ENCODE data around the gene GYPC. TPM values are rescaled to one million over a fixed set of nuclear protein-coding genes. Genes with fewer than 3 reads are reported as not detected.
"Not testable (repeated sequence)": the region's sequence is repeated elsewhere in the genome, so short reads cannot be mapped to it uniquely, and the experiment has no call there.

Gene GYPC
- total and polyA plus RNA-seq, 4 donors: 79.5 to 173 (median 104) TPM

GRCh38 chr2:126692934-126693592 is 37.1 kb downstream of the GYPC start:
- H3K9me3 ChIP-seq (ENCODE audit: control insufficient read depth, low read length); ATAC-seq (ENCODE audit: low FRiP score); H3K4me3 ChIP-seq (ENCODE audit: low read length in 2 of 2); H3K4me1 ChIP-seq (ENCODE audit: control insufficient read depth in 1 of 2, insufficient read depth in 2 of 2, low read length in 2 of 2); H3K27ac ChIP-seq (ENCODE audit: low read depth in 1 of 2, low read length in 2 of 2); H3K27me3 ChIP-seq (ENCODE audit: control insufficient read depth in 1 of 2, insufficient read depth in 2 of 2, low read length in 1 of 2); intact Hi-C loops (cut with DNase I); DNase-seq: not testable (repeated sequence)
- peaks cover 7 to 13% of the 10 kb centered on the region in 2 donors for H3K36me3 ChIP-seq (ENCODE audit: control insufficient read depth in 1 of 2, insufficient read depth in 2 of 2, low read length in 1 of 2)
- whole genome bisulfite sequencing, 2 donors: 90 to 94% methylated on average over 3 of the region's 3 CpGs

DNA sequence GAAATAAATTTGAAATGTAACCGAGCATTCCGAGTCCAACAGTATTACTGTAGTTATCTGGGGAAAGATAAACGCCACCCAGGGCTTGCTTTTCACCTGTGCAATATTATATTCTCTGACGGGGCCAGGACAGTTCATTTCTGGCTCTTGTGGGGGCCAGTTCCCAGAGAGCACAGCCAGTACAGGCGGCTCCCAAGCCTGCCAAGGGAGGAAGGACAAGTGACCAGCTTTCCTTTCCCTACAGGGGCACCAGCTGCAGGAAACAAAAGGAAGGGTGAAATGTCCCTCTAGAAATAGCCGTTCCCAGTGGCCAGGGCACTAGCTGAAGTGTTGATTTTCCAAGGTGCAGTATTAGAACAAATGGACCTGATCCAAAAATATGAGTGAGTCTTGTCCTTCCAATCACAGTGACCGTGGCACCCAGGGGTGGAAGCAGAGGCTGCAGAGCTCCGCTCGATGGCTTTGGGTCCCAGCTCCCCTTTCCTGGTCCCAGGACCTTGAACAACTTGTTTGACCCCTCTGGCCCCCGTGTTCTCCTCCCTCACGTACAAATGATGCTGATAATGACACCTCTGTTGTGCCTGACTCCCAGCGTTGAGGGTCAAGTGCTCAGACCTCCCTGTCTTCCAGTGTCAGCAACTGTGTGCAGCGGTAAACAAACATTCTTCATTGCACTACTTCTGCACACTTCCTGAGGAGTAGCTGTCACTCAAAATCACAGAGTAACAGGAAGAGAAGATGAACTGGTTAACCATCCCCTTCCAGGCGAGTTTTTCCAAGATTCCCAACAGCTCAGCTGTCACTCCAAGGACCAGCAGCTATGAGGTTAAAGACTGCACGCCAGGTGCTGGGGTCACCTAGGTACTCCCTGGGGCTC is 40.9 kb downstream of the GYPC start:
- DNase-seq: no peak
- Histone ChIP-seq H3K4me3 (ENCODE audit: low read length in 2 of 2) (no peak overlapping the region), H3K36me3 (ENCODE audit: control insufficient read depth in 1 of 2, insufficient read depth in 2 of 2, low read length in 1 of 2) (peaks cover 3 to 13% of the 10 kb centered on the region in 2 donors), H3K27ac (ENCODE audit: low read depth in 1 of 2, low read length in 2 of 2) (no peak overlapping the region), H3K27me3 (ENCODE audit: control insufficient read depth in 1 of 2, insufficient read depth in 2 of 2, low read length in 1 of 2) (no peaks in the 10 kb centered on the region), H3K4me1 (ENCODE audit: control insufficient read depth in 1 of 2, insufficient read depth in 2 of 2, low read length in 2 of 2) (no peaks in the 10 kb centered on the region), H3K9me3 (ENCODE audit: control insufficient read depth, low read length) (no peaks in the 10 kb centered on the region)
- no peak for ATAC-seq (ENCODE audit: low FRiP score)
- intact Hi-C loops (cut with DNase I): no loop called here
- 83 to 88% methylated on average over 15 of the region's 15 CpGs for WGBS, 2 donors

DNA sequence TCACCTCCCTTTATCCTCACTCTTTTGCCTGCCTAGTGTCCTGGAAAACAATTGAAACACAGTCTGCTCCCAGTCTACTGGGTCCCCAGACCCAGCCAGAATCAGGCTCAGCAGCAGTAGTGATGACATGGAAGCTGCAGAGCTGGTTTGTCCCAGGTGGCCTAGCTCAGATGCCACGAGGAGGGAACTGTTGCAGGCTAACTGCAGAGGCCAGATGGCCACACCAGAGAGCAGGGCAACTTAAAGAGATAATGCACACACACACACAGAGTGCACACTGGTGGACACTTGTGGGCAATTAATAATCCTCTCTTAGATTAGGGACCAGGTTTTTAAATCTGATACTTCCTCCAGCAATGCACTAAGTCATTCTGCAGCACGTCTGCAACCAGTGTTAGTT is 42.4 kb downstream of the GYPC start:
- ATAC-seq (ENCODE audit: low FRiP score) (no peak), DNase-seq (no peak)
- H3K27ac ChIP-seq (ENCODE audit: low read depth in 1 of 2, low read length in 2 of 2): no peak overlapping the region
- intact Hi-C loops (cut with DNase I): no loop called here
- no peaks in the 10 kb centered on the region for H3K4me1 ChIP-seq (ENCODE audit: control insufficient read depth in 1 of 2, insufficient read depth in 2 of 2, low read length in 2 of 2)
- H3K36me3 ChIP-seq (ENCODE audit: control insufficient read depth in 1 of 2, insufficient read depth in 2 of 2, low read length in 1 of 2): peaks cover 3 to 13% of the 10 kb centered on the region in 2 donors
- no peaks in the 10 kb centered on the region for H3K27me3 ChIP-seq (ENCODE audit: control insufficient read depth in 1 of 2, insufficient read depth in 2 of 2, low read length in 1 of 2)
- 63 to 68% methylated on average over 2 of the region's 2 CpGs for WGBS, 2 donors
- H3K4me3 ChIP-seq (ENCODE audit: low read length in 2 of 2): no peak overlapping the region
- no peaks in the 10 kb centered on the region for H3K9me3 ChIP-seq (ENCODE audit: control insufficient read depth, low read length)

DNA sequence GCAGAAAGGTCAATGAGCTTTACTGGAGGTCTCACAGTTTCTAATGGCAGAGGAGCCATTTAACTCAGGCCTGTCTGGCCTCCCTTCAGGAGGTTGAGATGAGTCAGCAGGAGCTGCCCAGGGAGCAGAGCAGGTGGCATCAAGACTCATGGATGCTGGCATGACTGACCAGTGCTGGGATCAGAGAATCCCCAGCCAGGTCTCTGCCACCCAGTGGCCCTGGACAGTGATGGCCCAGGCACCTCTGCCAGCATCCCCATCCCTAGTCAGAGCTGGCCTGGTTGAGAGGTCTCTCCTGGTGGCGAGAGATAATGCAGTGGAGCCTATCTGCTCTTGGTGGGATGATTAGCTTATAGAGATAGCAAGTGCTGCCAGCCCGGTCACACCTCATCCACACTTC is 43.1 kb downstream of the GYPC start:
- Histone ChIP-seq H3K4me3 (ENCODE audit: low read length in 2 of 2) (no peak overlapping the region), H3K4me1 (ENCODE audit: control insufficient read depth in 1 of 2, insufficient read depth in 2 of 2, low read length in 2 of 2) (no peaks in the 10 kb centered on the region), H3K27ac (ENCODE audit: low read depth in 1 of 2, low read length in 2 of 2) (no peak overlapping the region), H3K36me3 (ENCODE audit: control insufficient read depth in 1 of 2, insufficient read depth in 2 of 2, low read length in 1 of 2) (peaks cover 3 to 10% of the 10 kb centered on the region in 2 donors), H3K27me3 (ENCODE audit: control insufficient read depth in 1 of 2, insufficient read depth in 2 of 2, low read length in 1 of 2) (no peaks in the 10 kb centered on the region), H3K9me3 (ENCODE audit: control insufficient read depth, low read length) (no peaks in the 10 kb centered on the region)
- 97 to 98% methylated on average over 2 of the region's 2 CpGs for WGBS, 2 donors
- no peak for DNase-seq
- intact Hi-C loops (cut with DNase I): no loop called here
- no peak for ATAC-seq (ENCODE audit: low FRiP score)

DNA sequence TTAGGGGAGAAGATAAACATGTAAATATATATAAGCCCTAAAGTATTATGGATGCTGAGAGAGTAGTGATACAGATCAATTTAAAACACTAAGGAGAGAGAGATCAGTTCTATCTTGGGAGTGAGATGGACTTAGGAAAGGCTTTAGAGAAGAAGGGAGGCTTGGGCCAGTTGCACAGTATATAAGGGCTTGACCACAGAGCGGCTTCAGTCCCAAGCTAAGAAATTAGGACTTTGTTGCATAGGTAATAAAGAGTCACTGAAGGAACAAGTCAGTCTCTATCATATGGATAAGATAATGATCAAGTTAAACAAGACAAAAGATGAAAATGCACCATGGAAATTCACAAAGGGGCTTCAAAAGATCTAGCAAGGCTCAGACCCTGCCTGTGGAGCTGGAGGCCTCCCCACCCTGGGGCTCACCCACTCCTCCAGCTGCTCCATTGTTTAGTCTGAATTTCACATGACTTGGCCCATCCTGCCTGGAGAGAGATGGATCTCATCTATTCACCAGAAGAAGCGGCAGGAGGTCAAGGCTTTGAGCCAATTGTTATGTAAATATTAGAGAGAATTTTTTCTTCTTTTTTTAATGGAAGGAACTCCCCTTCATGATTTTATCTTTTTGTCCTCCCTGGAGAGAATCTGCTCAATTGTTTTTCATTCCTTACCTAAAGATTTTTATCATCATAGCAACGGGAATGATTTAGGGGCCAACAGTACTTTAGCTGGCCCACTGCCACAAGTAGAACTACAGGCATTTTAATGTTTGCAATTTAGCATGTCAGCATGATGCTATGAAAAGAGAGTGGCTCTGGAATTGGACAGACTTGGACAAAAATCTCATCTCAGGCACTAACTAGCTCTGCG is 44.0 kb downstream of the GYPC start:
- DNase-seq: no peak
- 69 to 74% methylated on average over 4 of the region's 4 CpGs for WGBS, 2 donors
- no peaks in the 10 kb centered on the region for H3K27me3 ChIP-seq (ENCODE audit: control insufficient read depth in 1 of 2, insufficient read depth in 2 of 2, low read length in 1 of 2)
- peaks cover 3 to 7% of the 10 kb centered on the region in 2 donors for H3K36me3 ChIP-seq (ENCODE audit: control insufficient read depth in 1 of 2, insufficient read depth in 2 of 2, low read length in 1 of 2)
- H3K9me3 ChIP-seq (ENCODE audit: control insufficient read depth, low read length): no peaks in the 10 kb centered on the region
- H3K27ac ChIP-seq (ENCODE audit: low read depth in 1 of 2, low read length in 2 of 2): no peak overlapping the region
- no peaks in the 10 kb centered on the region for H3K4me1 ChIP-seq (ENCODE audit: control insufficient read depth in 1 of 2, insufficient read depth in 2 of 2, low read length in 2 of 2)
- intact Hi-C loops (cut with DNase I): no loop called here
- H3K4me3 ChIP-seq (ENCODE audit: low read length in 2 of 2): no peak overlapping the region
- ATAC-seq (ENCODE audit: low FRiP score): no peak

GRCh38 chr2:126700677-126701076 is 44.7 kb downstream of the GYPC start:
- H3K27me3 ChIP-seq (ENCODE audit: control insufficient read depth in 1 of 2, insufficient read depth in 2 of 2, low read length in 1 of 2): no peaks in the 10 kb centered on the region
- no peaks in the 10 kb centered on the region for H3K9me3 ChIP-seq (ENCODE audit: control insufficient read depth, low read length)
- no peaks in the 10 kb centered on the region for H3K4me1 ChIP-seq (ENCODE audit: control insufficient read depth in 1 of 2, insufficient read depth in 2 of 2, low read length in 2 of 2)
- no peak overlapping the region for H3K27ac ChIP-seq (ENCODE audit: low read depth in 1 of 2, low read length in 2 of 2)
- H3K36me3 ChIP-seq (ENCODE audit: control insufficient read depth in 1 of 2, insufficient read depth in 2 of 2, low read length in 1 of 2): peaks cover 3 to 6% of the 10 kb centered on the region in 2 donors
- intact Hi-C loops (cut with DNase I): no loop called here
- H3K4me3 ChIP-seq (ENCODE audit: low read length in 2 of 2): no peak overlapping the region
- ATAC-seq (ENCODE audit: low FRiP score): no peak
- DNase-seq: no peak
- WGBS, 2 donors: 44 to 45% methylated on average over 2 of the region's 2 CpGs

GRCh38 chr2:126703311-126703710 is 47.4 kb downstream of the GYPC start:
- no peaks in the 10 kb centered on the region for H3K9me3 ChIP-seq (ENCODE audit: control insufficient read depth, low read length)
- intact Hi-C loops (cut with DNase I): no loop called here
- H3K4me3 ChIP-seq (ENCODE audit: low read length in 2 of 2): no peak overlapping the region
- 95 to 96% methylated on average over 7 of the region's 7 CpGs for WGBS, 2 donors
- H3K36me3 ChIP-seq (ENCODE audit: control insufficient read depth in 1 of 2, insufficient read depth in 2 of 2, low read length in 1 of 2): no peaks in the 10 kb centered on the region
- ATAC-seq (ENCODE audit: low FRiP score) (no peak), DNase-seq (no peak)
- no peak overlapping the region for H3K27ac ChIP-seq (ENCODE audit: low read depth in 1 of 2, low read length in 2 of 2)
- no peaks in the 10 kb centered on the region for H3K27me3 ChIP-seq (ENCODE audit: control insufficient read depth in 1 of 2, insufficient read depth in 2 of 2, low read length in 1 of 2)
- no peaks in the 10 kb centered on the region for H3K4me1 ChIP-seq (ENCODE audit: control insufficient read depth in 1 of 2, insufficient read depth in 2 of 2, low read length in 2 of 2)

DNA sequence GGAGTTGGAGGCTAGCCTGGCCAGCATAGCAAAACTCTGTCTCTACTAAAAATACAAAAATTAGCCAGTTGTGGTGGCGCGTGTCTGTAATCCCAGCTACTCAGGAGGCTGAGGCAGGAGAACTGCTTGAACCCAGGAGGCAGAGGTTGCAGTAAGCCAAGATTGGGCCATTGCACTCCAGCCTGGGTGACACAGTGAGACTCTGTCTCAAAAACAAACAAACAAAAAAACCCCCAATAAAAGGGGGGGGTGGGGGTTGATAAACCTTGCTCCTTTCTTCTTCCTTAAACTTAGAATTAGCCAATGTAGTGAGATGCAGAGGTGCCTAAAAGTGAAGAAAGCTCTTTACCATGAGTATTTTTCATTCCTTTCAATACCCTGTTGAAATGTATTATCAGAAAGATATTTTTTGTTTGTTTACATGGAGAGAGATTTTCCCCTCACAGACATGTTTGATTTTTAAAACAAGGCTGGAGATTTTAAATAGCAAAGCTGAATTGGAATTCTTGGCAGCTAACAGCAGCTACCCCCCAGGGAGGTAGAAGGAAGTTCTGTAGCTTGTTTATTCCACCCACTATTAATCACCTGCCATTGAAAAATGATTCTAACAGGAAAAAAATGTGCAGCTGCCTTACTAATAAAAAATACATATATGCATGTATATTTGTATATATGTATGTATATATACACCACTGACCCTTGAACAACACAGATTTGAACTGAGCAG is 48.6 kb downstream of the GYPC start:
- no peak overlapping the region for H3K27ac ChIP-seq (ENCODE audit: low read depth in 1 of 2, low read length in 2 of 2)
- no peaks in the 10 kb centered on the region for H3K27me3 ChIP-seq (ENCODE audit: control insufficient read depth in 1 of 2, insufficient read depth in 2 of 2, low read length in 1 of 2)
- no peaks in the 10 kb centered on the region for H3K4me1 ChIP-seq (ENCODE audit: control insufficient read depth in 1 of 2, insufficient read depth in 2 of 2, low read length in 2 of 2)
- H3K4me3 ChIP-seq (ENCODE audit: low read length in 2 of 2): no peak overlapping the region
- intact Hi-C loops (cut with DNase I): no loop called here
- H3K9me3 ChIP-seq (ENCODE audit: control insufficient read depth, low read length): no peaks in the 10 kb centered on the region
- no peaks in the 10 kb centered on the region for H3K36me3 ChIP-seq (ENCODE audit: control insufficient read depth in 1 of 2, insufficient read depth in 2 of 2, low read length in 1 of 2)
- DNase-seq (no peak), ATAC-seq (ENCODE audit: low FRiP score) (no peak)
- WGBS, 2 donors: 90 to 91% methylated on average over 2 of the region's 2 CpGs
